H54 (cell line): ENCODE results near the gene INPP5J.
"Not testable (repeated sequence)": the region's sequence is repeated elsewhere in the genome, so short reads cannot be mapped to it uniquely, and the experiment has no call there.

Source experiments
- DNase-seq: peaks from one replicate; pipeline ENCODE4 v3.0.0; 2011; ENCODE audit warnings: low spot score, mixed read lengths; ENCODE audit not compliant: insufficient read length
- FAIRE-seq: peaks from 3 replicates; lab custom pipeline; 2011; peaks lifted over from hg19 to GRCh38; lab: Jason Lieb, UNC
- POLR2A ChIP-seq: IDR thresholded peaks from 2 replicates; pipeline ENCODE4 v1.6.1; 2011; ENCODE audit warnings: low read depth, mild to moderate bottlenecking, low read length

Gene INPP5J

GRCh38 chr22:31148488-31148887 is 25.7 kb downstream of the INPP5J start:
- FAIRE-seq (no peak), DNase-seq (no peak)
- TF ChIP-seq POLR2A: no peak

GRCh38 chr22:31148953-31149627 is 26.3 kb downstream of the INPP5J start:
- no peak for TF ChIP-seq POLR2A
- FAIRE-seq: no peak

GRCh38 chr22:31150615-31151014 is 27.8 kb downstream of the INPP5J start:
- FAIRE-seq (no peak), DNase-seq (no peak)
- no peak for TF ChIP-seq POLR2A

More at GRCh38 chr22:31148953-31149627, 26.3 kb downstream of the INPP5J start:
- peak; percentile 55 for DNase-seq

GRCh38 chr22:31151872-31152271 is 29.1 kb downstream of the INPP5J start:
- DNase-seq: no peak
- TF ChIP-seq POLR2A: no peak
- no peak for FAIRE-seq

GRCh38 chr22:31153357-31153756 is 30.6 kb downstream of the INPP5J start:
- no peak for FAIRE-seq
- no peak for DNase-seq
- TF ChIP-seq POLR2A: no peak

- no peak for TF ChIP-seq POLR2A
- FAIRE-seq (no peak), DNase-seq (no peak)
Observed at GRCh38 chr22:31154975-31155374, 32.2 kb downstream of the INPP5J start.

- peak; percentile 30 for FAIRE-seq
- no peak for DNase-seq
- no peak for TF ChIP-seq POLR2A
Observed at GRCh38 chr22:31155422-31155821, 32.7 kb downstream of the INPP5J start.

- FAIRE-seq (no peak), DNase-seq (no peak)
- no peak for TF ChIP-seq POLR2A
Observed at GRCh38 chr22:31160328-31160978, 37.7 kb downstream of the INPP5J start.

- TF ChIP-seq POLR2A: no peak
- no peak for FAIRE-seq
- DNase-seq: no peak
Observed at GRCh38 chr22:31161386-31161785, 38.6 kb downstream of the INPP5J start.

GRCh38 chr22:31162015-31162765 is 39.4 kb downstream of the INPP5J start:
- DNase-seq (no peak), FAIRE-seq (no peak)
- TF ChIP-seq POLR2A: no peak

- no peak for TF ChIP-seq POLR2A
- no peak for DNase-seq
- FAIRE-seq: no peak
Observed at GRCh38 chr22:31170971-31171370, 48.2 kb downstream of the INPP5J start.

GRCh38 chr22:31171734-31172133 is 49.0 kb downstream of the INPP5J start:
- FAIRE-seq: not testable (repeated sequence)

GRCh38 chr22:31173386-31174145 is 50.8 kb downstream of the INPP5J start:
- no peak for TF ChIP-seq POLR2A
- peak; percentile 82 for FAIRE-seq

More at GRCh38 chr22:31171734-31172133, 49.0 kb downstream of the INPP5J start:
- not testable (repeated sequence) for DNase-seq

More at GRCh38 chr22:31173386-31174145, 50.8 kb downstream of the INPP5J start:
- peak; percentile 42 for DNase-seq
